ENCODE measurements around the gene GNAS. TPM values are rescaled to one million over a fixed set of nuclear protein-coding genes. Genes with fewer than 3 reads are reported as not detected.

Gene GNAS
- polyA plus RNA-seq, 1 donor: 1,874 TPM

- no peak for DNase-seq
Measured at GRCh38 chr20:58897488-58897887, 45.0 kb downstream of the GNAS start.

- DNase-seq: no peak
Measured at GRCh38 chr20:58898629-58899408, 46.3 kb downstream of the GNAS start.

- DNase-seq: no peak
Measured at GRCh38 chr20:58899512-58899911, 47.0 kb downstream of the GNAS start.

- no peak for DNase-seq
Measured at GRCh38 chr20:58900397-58900796, 47.9 kb downstream of the GNAS start.

GRCh38 chr20:58901488-58902402, 49.2 kb downstream of the GNAS start:
- no peak for DNase-seq

GRCh38 chr20:58903614-58904013, 51.1 kb downstream of the GNAS start:
- DNase-seq: no peak

- no peak for DNase-seq
Measured at GRCh38 chr20:58905236-58905635, 52.7 kb downstream of the GNAS start.

GRCh38 chr20:58906111-58906510, 53.6 kb downstream of the GNAS start:
- DNase-seq: no peak

GRCh38 chr20:58906894-58907293, 54.4 kb downstream of the GNAS start:
- DNase-seq: no peak

- peak; percentile 94 for DNase-seq
Measured at GRCh38 chr20:58907320-58908137, 55.0 kb downstream of the GNAS start.

- no peak for DNase-seq
Measured at GRCh38 chr20:58908221-58908620, 55.7 kb downstream of the GNAS start.

- no peak for DNase-seq
Measured at GRCh38 chr20:58908941-58909340, 56.4 kb downstream of the GNAS start.

GRCh38 chr20:58909585-58909984, 57.1 kb downstream of the GNAS start:
- no peak for DNase-seq

- no peak for DNase-seq
Measured at GRCh38 chr20:58910473-58910872, 58.0 kb downstream of the GNAS start.

- DNase-seq: no peak
Measured at GRCh38 chr20:58911309-58911708, 58.8 kb downstream of the GNAS start.

- DNase-seq: no peak
Measured at GRCh38 chr20:58911970-58912369, 59.5 kb downstream of the GNAS start.

- no peak for DNase-seq
Measured at GRCh38 chr20:58913079-58913478, 60.6 kb downstream of the GNAS start.

GRCh38 chr20:58918621-58919020, 66.1 kb downstream of the GNAS start:
- DNase-seq: no peak

GRCh38 chr20:58921564-58921963, 69.0 kb downstream of the GNAS start:
- DNase-seq: no peak

- DNase-seq: no peak
Measured at GRCh38 chr20:58922036-58922435, 69.5 kb downstream of the GNAS start.

- DNase-seq: no peak
Measured at GRCh38 chr20:58923117-58923712, 70.7 kb downstream of the GNAS start.
